Measurements from ENCODE around the gene INO80. TPM values are rescaled to one million over a fixed set of nuclear protein-coding genes. Genes with fewer than 3 reads are reported as not detected.
A peak's percentile ranks its signal among the peaks of the same experiment; 100 is the strongest.

Gene INO80
- polyA plus RNA-seq, 1 experiment = 5.3 TPM

GRCh38 chr15:40976819-40977218 lies 139.3 kb downstream of the INO80 start:
- TF ChIP-seq, protein P1, sequence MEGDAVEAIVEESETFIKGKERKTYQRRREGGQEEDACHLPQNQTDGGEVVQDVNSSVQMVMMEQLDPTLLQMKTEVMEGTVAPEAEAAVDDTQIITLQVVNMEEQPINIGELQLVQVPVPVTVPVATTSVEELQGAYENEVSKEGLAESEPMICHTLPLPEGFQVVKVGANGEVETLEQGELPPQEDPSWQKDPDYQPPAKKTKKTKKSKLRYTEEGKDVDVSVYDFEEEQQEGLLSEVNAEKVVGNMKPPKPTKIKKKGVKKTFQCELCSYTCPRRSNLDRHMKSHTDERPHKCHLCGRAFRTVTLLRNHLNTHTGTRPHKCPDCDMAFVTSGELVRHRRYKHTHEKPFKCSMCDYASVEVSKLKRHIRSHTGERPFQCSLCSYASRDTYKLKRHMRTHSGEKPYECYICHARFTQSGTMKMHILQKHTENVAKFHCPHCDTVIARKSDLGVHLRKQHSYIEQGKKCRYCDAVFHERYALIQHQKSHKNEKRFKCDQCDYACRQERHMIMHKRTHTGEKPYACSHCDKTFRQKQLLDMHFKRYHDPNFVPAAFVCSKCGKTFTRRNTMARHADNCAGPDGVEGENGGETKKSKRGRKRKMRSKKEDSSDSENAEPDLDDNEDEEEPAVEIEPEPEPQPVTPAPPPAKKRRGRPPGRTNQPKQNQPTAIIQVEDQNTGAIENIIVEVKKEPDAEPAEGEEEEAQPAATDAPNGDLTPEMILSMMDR (IDR thresholded peaks at IDR 0.05; ENCODE audit: low read depth, low read length) = no peak
- Histone ChIP-seq H3K9me3 (ENCODE audit: control insufficient read depth, insufficient read depth, low read length) (no peaks in the 10 kb centered on the region), H3K4me3 (ENCODE audit: low read depth, low read length) (no peak overlapping the region), H3K27me3 (ENCODE audit: control insufficient read depth, insufficient read depth, low read length) (no peaks in the 10 kb centered on the region), H3K27ac (ENCODE audit: low read depth, low read length) (peak overlapping the region; percentile 12)
- no peak for DNase-seq (ENCODE audit: low read depth, low spot score)
- CTCF ChIA-PET = interaction anchor here (1.2 to 2.5 kb wide), 2 partner anchors 35 to 45 kb away, joined by 5 to 17 read pairs; no protein-coding TSS in a partner anchor
- POLR2A ChIA-PET = interaction anchor here (0.9 to 1.1 kb wide), 2 partner anchors 7 to 24 kb away, joined by 3 to 4 read pairs; partner anchors contain the start of gene CHAC1

DNA sequence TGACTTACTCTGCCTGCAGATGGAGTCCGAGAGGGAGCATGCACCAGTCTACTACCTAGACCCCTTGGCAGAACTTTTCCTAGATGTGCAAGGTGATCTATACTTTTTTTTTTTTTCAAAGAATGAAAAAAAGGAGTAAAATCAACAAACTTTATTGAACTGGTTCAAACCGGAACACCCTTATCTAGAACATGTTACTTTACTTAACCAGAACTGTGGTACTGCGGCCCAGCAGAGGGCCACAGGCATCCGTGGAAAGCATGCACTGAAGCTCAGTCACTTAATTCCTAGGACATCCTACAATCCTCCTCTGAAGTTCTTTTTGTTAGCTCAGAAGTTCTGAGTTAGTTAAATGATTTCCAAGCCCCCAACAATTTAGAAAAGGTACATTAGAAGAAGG lies 141.2 kb downstream of the INO80 start:
- H3K27me3 ChIP-seq (ENCODE audit: control insufficient read depth, insufficient read depth, low read length) = no peaks in the 10 kb centered on the region
- no peaks in the 10 kb centered on the region for H3K9me3 ChIP-seq (ENCODE audit: control insufficient read depth, insufficient read depth, low read length)
- ChIA-PET CTCF (interaction anchor here (1.0 to 2.5 kb wide), 2 partner anchors 33 to 47 kb away, joined by 3 to 17 read pairs; no protein-coding TSS in a partner anchor), POLR2A (interaction anchor here (1.2 to 1.9 kb wide), 2 partner anchors 17 to 23 kb away, joined by 3 to 6 read pairs; no protein-coding TSS in a partner anchor)
- TF ChIP-seq, protein P1 (IDR thresholded peaks at IDR 0.05; ENCODE audit: low read depth, low read length) = no peak
- DNase-seq (ENCODE audit: low read depth, low spot score) = no peak
- H3K27ac ChIP-seq (ENCODE audit: low read depth, low read length) = no peak overlapping the region
- H3K4me3 ChIP-seq (ENCODE audit: low read depth, low read length) = no peak overlapping the region

- no peak for DNase-seq (ENCODE audit: low read depth, low spot score)
- TF ChIP-seq, protein P1 (IDR thresholded peaks at IDR 0.05; ENCODE audit: low read depth, low read length) = no peak
- no peak overlapping the region for H3K4me3 ChIP-seq (ENCODE audit: low read depth, low read length)
- H3K9me3 ChIP-seq (ENCODE audit: control insufficient read depth, insufficient read depth, low read length) = no peaks in the 10 kb centered on the region
- H3K27ac ChIP-seq (ENCODE audit: low read depth, low read length) = no peak overlapping the region
- ChIA-PET CTCF (no interaction called here), POLR2A (interaction anchor here (0.6 kb wide), 1 partner anchor 1578 kb away, joined by 8 read pairs; no protein-coding TSS in a partner anchor)
- no peaks in the 10 kb centered on the region for H3K27me3 ChIP-seq (ENCODE audit: control insufficient read depth, insufficient read depth, low read length)
Measured at GRCh38 chr15:40969363-40969762, 146.7 kb downstream of the INO80 start.

DNA sequence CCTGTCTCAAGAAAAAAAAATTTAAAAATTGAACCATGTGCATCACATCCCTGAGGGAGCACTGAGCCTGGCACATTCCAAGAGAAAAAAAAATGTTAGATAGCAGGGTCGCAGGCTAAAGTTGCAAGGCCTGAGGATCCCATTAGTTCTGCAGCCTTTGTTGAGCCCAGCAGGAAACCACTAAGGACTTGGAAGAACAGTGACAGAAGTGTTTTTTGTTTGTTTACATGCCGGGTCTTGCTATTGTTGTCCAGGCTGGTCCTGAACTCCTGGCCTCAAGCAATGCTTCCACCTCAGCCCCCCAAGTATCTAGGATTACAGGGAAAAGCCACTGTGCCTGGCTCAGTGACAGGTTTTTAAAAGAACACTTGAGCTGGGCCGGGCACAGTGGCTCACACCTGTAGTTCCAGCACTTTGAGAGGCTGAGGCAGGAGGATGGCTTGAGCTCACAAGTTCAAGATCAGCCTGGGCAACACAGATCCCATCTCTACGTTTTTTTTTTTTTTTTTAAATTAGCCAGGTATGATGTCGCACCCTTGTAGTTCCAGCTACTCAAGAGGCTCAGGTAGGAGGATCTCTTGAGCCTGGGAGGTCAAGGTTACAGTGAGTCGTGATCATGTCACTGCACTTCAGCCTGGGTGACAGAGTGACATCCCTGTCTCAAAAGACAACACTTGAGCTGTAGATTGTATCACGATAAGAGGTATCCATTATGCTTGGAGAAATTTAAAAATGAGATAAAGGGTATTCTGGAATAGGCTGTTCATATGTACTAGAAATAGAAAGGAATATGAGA lies 147.6 kb downstream of the INO80 start:
- POLR2A ChIA-PET = interaction anchor here (0.7 to 1.1 kb wide), 3 partner anchors 15 to 47 kb away, joined by 3 to 7 read pairs (median 4); partner anchors contain the start of gene CHAC1
- no peak overlapping the region for H3K4me3 ChIP-seq (ENCODE audit: low read depth, low read length)
- no peak for DNase-seq (ENCODE audit: low read depth, low spot score)
- CTCF ChIA-PET = interaction anchor here (0.7 to 0.8 kb wide), 2 partner anchors 27 to 66 kb away, joined by 3 to 4 read pairs; no protein-coding TSS in a partner anchor
- TF ChIP-seq, protein P1 (IDR thresholded peaks at IDR 0.05; ENCODE audit: low read depth, low read length) = no peak
- H3K27ac ChIP-seq (ENCODE audit: low read depth, low read length) = no peak overlapping the region
- H3K27me3 ChIP-seq (ENCODE audit: control insufficient read depth, insufficient read depth, low read length) = no peaks in the 10 kb centered on the region
- H3K9me3 ChIP-seq (ENCODE audit: control insufficient read depth, insufficient read depth, low read length) = no peaks in the 10 kb centered on the region; the same call in 1 of the 2 replicates

DNA sequence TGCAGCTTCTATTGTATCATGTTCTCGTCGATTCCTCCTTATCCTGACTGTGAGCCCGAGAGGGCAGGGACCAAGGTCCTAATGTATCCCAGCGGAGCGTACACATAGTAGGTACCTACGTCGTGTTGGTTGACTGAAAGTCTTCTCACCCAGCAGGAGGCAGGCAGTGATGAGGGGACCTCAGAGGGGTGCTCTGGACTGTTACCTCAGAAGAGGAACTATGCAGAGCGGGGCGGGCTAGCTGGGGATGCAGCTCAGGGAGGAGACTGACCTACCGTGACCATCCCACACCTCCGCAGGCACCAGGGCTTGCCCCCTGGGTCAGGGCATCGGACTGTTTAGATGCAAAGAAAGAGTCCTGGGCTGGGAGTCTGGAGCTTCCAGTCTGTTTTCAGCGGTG lies 151.4 kb downstream of the INO80 start:
- Histone ChIP-seq H3K9me3 (ENCODE audit: control insufficient read depth, insufficient read depth, low read length) (no peaks in the 10 kb centered on the region; the same call in 1 of the 2 replicates), H3K27me3 (ENCODE audit: control insufficient read depth, insufficient read depth, low read length) (no peaks in the 10 kb centered on the region), H3K27ac (ENCODE audit: low read depth, low read length) (no peak overlapping the region), H3K4me3 (ENCODE audit: low read depth, low read length) (no peak overlapping the region)
- CTCF ChIA-PET = interaction anchor here (0.8 to 1.2 kb wide), 3 partner anchors 18 to 58 kb away, joined by 3 to 9 read pairs (median 3); no protein-coding TSS in a partner anchor
- TF ChIP-seq, protein P1 (IDR thresholded peaks at IDR 0.05; ENCODE audit: low read depth, low read length) = no peak
- no peak for DNase-seq (ENCODE audit: low read depth, low spot score)
- POLR2A ChIA-PET = interaction anchor here (2.1 kb wide), 1 partner anchor 12 kb away, joined by 9 read pairs; the partner anchor contains the start of gene CHAC1

Measured in AG04450 (cell line).